Stimulated activated CD8-positive, alpha-beta memory T cell treated with anti-CD3 and anti-CD28 coated beads, Interleukin-12 subunit alpha, Interleukin-12 subunit beta, amount 100 ng/mL, for 1 hour (primary cell): ENCODE measurements around the gene ASTN2.

Source experiments
- DNase-seq: peaks from one replicate; pipeline ENCODE4 v3.0.0-alpha.2; 2020; ENCODE audit warnings: low read depth

Gene ASTN2

DNA sequence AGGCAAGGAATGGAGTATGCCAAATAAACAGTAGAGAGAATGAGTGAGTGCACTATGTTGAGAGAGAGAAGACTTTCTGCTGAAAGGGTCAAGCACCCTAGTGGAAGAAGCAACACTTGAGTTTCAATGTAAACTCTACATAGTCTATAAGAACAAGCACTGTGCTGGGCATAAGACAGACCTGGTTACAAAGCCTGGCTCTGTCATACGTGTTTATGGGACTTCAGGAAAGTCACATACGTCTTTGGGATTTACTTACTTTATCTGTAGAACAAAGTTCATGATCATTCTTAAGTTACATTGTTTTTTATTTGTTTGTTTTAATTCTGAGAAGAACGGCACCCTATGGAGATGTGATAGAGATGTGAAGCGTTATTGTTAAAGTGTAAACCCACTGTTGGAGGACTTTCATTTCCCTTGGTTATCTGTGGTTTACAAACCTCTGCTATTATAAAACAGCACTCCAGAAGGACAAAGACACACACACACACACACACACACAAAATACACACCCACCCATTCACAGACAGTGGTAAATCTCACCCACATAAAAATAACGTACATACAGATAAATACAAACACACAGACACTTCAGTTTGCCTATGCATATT, 798.4 kb downstream of the ASTN2 start:
- no peak for DNase-seq

DNA sequence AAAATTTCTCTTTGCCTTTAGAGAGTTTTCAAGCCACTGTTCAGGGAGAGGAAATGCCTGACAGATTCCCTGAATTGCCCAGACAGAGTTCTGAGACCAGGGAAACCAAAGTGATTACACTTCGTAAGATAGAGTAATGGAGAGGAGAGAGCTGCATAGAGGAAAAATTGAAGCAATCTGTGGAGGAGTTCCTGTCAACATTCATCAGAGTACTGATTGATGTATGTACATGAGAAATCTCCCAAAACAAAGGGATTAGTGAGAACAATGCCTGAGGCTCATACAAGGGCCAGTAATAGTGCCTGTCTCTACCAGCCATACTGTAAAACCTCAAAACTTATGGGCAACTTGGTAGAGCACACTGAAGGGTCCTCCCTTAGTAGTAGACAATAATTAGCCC, 806.8 kb downstream of the ASTN2 start:
- DNase-seq, result no peak

DNA sequence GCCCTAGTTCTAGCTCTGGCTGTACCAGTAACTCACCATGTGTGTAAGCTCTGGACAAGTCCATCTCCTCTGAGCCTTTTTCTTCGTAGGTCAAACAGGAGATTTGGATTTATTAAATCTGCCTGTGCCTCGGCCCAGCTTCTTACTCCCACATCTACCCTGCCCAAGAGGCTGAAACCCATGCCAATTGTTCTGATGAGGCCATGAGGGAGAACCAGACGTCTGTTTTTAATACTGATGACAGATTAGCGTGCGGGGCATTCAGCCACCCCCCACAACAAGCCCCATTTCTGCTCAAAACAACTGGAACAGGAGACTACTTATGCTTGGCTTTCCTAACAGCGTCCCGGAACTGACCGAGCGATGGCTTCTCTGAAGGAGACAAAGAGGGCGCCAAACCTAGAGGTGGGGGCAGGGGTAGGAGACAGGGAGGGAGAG, 808.9 kb downstream of the ASTN2 start:
- DNase-seq, result no peak

DNA sequence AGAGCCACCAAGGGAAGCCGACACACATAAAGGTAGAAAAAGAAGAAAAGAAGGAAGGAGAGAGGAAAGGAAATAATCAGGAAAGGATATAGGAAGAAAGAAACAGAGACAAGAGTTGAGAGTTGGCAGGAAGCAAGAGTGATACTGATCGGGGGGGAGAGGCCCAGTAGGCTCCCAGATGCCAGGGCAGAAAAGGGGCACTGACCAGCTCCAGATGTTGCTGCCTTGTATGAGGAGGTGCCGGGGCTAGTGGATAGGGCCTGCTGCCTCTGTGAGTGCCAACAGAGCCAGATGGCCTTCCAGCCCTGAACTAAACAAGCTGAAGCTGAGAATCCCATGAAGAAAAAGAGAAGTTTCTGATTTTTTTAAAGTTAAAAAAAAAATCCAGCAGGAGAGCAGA, 809.8 kb downstream of the ASTN2 start:
- DNase-seq, result no peak

DNA sequence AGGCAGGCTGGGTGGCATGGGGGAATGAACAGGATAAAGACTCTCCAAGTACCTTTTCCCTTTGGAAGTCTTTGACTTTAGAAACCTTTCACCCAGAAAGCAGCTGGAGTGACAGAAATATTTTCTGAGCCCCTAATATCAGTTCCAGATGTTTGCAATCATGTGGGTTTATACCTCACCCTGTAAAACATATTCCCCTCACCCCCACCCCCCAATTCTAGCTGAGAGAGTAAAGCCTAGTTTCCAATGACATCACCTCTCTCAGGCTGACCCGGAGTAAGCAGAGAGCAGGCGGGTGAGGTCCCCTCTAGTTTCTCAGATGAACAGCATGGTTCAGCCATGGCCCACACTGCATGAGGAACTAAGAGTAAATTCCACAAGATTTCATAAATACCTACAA, 810.6 kb downstream of the ASTN2 start:
- DNase-seq, result no peak

DNA sequence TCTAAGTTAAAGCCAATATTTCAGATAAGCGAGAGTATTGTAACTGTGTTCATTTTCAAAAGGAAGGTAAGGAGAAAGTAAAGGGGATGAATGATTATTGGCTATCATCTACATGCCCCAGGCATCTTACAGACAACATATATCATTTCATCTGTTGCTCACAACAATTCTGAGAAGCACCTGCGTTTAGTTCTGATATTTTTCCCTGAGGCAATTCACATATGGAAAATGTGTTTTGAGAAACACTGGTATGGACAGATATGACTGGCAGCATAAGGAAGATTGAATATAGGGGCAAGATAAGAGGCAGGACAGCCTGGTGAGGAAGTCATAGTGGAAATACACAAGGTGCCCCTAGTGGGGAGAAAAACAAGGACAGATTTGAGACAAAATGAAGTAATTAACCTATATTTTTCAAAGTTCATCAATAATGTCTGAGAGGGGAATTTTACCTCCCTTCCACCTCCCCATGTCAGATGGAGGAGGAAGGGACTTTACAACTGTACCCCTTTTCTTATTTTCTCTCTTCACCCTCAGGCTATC, 815.4 kb downstream of the ASTN2 start:
- no peak for DNase-seq

DNA sequence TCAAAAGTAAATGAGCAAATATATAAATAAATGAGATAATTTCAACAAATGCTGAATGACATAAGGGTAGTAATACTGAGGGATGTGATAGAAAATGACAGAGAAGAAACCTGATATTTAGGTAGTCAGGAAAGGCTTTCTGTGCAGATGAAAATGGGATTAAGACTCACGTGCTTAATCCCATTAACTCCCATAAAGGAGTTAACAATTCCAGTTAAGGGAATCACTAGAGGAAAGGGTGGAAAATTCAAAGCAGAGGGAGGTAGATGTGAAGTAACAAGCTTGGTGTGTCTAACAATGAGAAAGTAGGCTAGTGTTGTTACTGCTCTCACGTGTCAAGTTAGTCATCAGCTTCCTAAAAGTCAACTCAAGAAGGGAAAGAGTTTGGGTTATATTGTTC, 818.2 kb downstream of the ASTN2 start:
- DNase-seq, result no peak

DNA sequence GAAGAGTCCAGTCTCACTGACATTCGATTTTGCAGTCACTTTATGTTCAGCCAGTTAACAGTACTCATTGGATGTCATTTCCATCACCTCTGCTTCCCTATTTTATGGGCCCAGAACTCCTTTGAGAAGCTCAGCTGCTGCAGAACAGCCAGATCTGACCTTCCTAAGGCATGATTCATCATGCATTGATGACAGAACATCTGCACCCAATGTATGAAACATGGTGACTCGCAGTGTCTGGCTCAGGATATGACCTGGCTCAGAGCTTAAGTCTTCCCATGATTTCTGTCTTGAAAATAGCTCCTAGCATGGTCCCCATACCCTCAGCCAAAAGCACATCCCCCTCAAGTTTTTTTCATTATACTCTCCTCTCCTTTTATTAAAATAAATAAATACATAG, 820.3 kb downstream of the ASTN2 start:
- DNase-seq, result no peak

DNA sequence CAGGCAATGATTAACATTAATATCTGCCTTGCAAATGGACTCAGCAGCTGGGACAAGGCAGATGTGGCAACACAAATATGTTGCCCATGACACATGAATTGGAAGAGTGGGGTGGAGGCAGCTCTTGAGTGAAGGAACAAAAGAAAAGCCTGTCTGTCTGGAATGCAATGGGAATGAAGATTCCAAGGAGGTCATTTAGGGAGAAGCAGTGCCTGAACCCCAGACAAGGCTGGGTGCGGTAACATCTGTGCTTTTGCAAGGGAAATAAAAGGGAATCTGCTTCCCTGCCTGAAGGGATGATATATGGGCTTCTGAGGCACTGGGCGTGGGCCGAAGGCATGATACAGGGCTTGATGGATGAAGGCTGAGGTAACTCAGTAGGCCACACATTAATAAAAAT, 821.9 kb downstream of the ASTN2 start:
- no peak for DNase-seq

DNA sequence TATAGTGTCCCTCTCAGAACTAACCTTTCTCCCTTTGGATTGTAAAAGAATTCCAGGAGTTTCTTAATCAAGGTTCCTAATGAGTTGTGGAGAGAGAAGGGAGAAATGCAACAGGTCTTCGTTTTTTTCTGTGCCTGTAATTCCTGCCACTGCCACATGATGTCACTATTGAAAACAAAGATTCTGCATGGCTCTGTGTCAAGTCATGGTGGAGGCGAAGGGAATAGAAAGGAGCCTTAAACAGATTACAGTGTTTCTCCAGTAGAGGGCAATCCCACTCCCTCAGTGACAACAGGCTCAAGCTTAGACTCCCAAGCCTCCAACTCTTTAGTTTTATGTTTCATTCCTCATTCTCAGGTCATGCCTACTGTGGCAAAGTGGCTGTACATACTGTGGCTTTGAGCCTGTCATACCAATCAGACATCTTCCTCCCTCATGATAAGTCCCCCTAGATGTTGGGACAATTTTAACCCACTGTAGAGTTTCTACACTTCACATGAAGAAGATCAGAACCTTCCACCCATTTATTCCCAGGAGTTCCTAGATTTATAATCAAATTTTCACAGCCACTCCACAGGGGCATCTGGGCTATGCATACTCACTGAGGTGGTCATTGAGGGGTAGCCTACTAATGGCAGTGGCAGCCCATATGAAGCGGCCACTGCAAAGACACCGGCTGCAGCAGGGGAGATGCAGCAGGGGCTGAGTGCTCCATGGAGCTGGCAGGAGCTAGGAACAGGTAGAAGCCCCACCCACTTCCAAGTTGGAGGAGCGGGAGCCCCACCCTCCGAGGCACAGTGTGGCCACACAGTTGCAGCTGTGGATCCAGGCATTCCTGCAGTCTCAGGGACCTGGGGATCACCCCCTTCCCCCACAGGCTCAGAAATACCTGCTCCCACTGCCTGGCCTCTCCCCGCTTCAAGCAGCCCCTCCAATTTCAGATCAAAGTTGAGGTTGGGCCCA, 825.2 kb downstream of the ASTN2 start:
- DNase-seq, result no peak

DNA sequence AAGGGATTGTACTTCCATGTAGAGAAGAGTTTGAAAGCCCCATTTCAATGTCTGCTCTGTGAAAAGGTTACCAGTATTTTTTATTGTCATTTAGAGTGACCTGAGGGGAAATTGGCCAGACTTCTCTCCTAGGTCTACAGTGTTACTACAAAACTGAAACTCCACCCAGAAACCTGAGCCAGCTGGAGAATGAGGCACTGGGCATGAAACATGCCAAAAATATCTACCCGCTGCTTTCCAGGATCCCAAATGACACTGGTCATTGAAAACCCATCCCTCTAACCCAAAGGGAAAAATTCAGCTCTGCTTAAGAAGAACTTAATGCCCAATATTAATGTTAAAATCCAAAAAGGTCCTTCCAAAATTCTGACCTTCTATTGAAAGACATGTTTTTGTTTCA, 826.9 kb downstream of the ASTN2 start:
- no peak for DNase-seq

DNA sequence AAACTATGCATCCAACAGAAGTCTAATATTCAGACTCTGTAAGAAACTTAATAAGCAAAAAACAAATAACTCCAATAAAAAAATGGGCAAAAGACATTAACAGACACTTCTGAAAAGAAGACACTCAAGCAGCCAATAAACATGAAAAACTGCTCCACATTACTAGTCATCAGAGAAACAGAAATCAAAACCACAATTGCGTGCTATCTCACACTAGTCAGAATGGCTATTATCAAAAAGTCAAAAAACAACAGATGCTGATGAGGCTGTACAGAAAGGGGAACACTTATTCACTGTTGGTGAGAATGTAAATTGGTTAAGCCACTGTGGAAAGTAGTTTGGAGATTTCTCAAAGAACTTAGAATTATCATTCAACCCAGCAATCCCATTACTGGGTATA, 829.0 kb downstream of the ASTN2 start:
- DNase-seq, result no peak

DNA sequence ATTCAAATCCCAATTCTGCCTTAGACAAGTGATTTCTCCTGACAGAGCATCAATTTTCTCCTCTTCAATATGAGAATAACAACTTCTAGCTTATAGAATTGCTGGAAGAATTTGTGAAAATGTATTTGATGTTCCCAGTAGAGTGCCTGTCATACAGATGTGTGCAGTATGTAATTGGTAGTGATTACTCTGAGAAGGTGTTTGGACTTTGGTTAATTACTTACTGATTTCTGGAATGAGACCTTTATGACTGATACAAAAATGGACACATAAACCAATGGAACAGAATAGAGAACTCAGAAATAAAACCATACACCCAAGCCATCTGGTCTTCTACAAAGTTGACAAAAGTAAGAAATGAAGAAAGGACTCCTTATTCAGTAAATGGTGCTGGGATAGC, 829.7 kb downstream of the ASTN2 start:
- DNase-seq, result no peak

DNA sequence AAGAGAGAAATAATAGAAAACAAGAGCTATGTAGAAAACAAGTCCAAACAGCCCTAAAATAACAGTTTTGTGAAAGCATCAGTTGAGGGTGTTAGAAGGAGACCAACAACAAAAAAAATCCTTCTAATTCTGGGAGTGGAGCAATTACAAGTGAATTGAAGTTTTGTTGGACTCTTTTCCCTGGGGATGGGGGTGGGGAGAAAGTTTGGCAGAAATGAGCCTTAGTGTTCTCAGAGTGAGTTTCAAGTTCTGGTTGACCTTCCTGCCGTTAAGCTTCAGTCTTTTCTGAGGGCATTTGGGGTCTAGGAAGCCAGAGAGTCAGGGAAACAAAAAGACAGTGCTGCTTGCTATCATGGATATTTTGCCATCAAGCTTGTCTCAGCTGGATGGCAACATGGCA, 834.0 kb downstream of the ASTN2 start:
- no peak for DNase-seq

DNA sequence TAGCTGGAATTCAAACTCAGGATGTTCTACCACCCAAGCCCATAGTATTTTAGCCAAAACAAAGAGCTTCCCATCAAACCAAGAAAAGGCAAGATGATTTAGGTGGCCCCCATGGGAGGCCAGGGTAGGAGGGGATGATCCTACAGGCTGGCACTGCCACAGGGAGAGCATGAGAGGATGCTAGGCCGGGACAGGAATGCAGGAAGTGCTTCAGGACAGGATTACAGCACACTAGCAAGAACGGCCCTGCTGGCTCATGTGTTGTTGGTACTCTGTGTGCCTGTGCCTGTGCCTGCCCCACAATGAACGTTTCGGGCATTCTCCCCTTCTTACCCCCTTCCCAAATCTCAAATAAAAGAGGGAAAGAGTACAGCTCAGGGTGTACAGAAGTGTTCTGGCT, 838.5 kb downstream of the ASTN2 start:
- DNase-seq, result no peak

DNA sequence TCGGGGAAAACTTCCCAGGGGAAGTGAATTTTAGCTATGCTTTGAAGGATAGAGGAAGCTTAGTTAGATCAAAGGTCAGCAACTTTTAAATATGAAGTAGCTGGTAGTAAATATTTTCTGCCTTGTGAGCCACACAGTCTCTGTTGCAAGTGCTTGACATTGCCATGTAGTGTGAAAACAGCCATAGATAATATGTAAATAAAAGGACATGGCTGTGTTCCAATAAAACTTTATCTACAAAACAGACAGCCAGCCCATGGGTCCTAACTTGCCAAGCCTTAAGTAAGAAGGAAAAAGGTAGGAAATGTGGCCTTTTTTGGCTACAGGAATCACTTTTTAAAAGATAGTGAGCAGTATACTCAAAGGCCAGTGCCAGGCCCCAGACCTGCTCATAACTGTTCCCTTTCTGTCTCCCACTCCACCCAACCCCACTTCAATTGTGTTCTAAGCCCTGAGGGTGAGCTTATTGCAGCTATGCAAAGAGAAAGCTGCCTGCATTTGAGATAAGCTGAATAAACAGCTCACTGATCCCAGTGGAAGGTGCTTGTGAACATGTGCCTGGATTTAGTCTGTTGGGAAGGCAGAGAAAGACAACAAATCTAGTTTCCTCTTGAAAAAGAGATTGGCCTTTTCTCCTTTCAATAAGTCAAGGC, 840.7 kb downstream of the ASTN2 start:
- no peak for DNase-seq

DNA sequence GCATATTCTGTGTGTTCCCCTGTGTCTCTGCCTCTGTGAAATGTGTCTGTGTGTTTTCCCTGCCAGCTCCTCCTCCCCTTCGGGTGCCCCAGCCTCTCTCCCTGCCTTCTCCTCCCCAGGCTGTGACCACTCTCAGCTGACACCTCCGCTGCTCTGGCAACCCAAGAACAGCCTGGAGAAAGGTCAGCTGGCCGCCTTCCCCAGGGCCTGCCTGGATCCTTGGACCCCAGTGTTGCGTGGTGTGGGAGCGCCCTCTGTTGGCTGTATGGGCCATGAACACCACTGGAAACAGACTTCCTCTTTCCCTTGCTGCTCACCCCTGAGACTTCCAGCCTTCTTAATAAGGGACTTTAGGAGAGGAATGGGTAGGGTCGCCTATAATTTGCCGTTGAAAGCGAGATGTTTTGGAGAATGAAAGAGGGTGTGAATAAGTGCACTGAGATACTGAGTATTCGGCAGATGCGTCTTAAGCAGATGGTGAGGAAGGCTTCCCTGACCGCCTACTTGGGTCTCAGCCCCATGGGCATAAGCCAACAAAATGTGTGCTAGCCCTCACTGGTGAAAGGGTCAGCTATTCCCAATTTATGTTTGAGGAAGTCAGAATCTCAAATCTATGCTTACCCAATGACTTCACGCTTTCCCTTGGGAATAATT, 842.6 kb downstream of the ASTN2 start:
- DNase-seq, result no peak

DNA sequence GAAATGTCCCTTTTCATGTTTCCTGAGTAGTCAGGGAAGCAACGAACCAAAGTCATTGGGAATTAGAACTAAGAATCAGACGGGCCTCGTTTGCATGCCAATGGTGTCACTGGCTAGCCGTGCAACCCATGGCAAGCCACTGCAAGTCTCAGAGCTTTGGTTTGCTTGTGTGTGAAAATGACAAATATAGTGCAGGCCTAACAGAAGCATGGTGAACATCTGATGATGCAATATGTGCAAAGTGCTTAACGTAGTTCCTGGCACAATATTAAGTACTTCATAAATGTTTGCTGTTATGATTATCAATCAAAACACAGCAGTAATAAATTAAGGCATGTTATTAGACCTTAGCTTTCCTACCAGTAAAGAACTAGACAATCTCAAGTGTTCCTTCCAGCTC, 845.7 kb downstream of the ASTN2 start:
- DNase-seq, result no peak

DNA sequence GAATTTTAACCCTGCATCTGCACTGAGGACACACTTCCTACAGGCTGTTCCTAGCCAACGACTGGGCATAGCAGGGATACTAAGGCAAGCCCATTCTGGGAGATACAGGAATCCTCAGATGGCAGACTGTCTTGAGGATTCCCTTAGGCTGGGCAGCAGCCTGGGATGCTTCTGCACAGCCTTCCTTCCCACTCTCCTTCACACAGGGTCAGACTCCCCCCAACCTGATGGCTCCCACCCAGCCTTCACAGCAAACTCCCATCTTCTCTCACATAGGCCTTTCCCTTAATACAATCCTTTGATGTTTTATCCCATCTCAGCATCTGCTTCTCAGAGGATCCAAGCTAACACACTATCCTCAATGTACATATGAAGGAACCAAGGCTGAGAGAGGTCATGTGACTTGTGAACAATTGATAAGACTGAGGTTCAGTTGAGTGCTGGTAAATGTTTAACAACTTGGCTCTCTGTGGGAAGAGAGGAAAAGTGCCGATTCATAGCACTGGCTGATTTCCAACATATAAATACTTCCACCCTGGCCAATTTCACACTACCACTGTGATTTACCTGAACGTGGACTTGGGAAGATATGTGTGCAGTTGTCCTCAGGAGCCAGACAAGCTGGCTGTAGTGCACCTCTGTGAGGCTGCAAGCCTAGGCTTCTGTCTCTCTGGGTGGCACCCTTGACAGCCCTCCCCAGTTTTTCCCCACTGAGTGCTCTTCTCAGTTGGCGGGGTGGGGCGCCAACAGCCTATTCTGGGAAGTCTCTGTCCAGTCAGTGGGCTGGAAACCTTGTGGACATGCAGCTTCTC, 848.0 kb downstream of the ASTN2 start:
- DNase-seq, result no peak

DNA sequence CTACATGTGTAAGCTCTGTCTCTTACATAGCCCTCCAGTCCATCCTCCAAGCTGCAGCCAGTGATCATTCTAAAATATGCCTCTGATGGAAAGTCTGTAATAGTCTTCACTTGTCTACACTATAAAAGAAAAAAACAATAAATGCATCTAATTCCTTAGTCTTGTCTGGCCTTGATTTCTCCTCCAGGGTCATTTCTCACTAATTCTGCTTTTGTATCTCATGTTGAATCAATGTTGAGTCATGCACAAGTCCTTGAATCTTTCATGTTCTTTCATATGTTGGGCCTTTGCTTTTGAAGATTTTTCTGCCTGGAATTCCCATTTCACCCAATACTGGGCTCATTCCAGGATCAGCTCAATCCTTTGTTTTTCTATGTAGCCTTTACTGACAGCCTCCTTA, 848.9 kb downstream of the ASTN2 start:
- no peak for DNase-seq

DNA sequence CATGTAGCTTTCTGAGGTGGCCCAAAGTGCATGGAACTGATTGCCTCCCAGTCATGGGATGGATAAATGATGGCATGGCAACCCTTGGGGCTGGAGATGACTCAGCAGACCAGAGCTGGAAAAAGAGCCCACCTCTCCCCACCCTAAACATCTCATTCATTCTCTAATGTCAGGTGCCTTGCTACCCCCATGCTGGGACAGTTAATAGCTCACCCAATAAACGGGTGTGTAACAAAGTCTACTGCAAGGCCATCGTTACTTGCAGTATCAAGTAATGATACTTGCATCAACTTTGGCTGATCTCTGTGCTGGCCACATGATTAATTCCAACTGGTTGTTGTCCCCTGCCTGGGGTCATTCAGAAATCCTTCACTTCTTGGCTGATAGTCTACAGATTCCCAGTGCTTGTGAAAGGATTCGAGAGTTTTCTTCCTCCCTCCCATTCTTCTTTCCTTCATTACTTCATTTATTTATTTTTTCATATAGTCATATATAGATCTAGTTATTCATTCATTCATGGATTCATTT, 850.5 kb downstream of the ASTN2 start:
- no peak for DNase-seq
